Right renal cortex interstitium (tissue), 3 donors: ENCODE results near the gene RASA2. TPM values are rescaled to one million over a fixed set of nuclear protein-coding genes. Genes with fewer than 3 reads are reported as not detected.

ENCODE experiments used
- DNase-seq, 3 donors: peaks; one replicate each; pipeline ENCODE4 v3.0.0-alpha.2; 2013; ENCODE audit warnings: low read depth in 3 of 3, low spot score in 2 of 3
- polyA plus RNA-seq, 3 donors: library from polyadenylated mRNA; unstranded; fragments of 120-200 nt; gene quantifications; one replicate each; pipeline ENCODE4 v1.2.1, GENCODE V29; 2013; ENCODE audit not compliant: insufficient read length in 3 of 3

Gene RASA2
- polyA plus RNA-seq, 3 donors, result 18.6 to 20.6 (median 20.4) TPM

DNA sequence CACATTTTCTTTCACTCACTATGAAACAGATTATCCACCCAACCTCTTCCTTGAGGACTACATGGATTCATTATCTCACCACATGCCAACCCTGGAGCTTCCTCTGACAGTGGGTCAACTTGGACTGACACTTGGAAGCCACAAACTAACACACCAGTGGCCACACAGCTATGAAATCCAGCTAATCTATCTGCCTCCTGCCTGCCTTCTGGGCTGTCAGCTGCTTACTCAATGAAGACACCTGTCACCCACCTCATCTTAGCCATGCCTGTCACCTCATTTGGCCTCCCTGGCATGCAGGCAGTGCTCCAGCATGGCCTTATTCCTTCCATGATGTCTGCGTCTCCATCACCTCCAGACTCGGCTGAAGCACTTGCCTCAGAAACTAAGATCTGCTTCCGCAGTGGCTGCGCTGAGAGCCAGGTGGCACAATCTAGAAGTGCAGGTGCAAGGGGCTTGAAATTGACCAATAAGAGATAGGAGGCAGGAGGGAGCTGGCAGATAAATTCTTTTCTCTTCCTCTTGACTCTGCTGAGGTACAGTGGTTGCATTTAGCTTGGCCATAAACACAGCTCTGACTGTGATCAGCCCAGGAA lies 146.1 kb downstream of the RASA2 start:
- no peak for DNase-seq

GRCh38 chr3:141642215-141642614 lies 155.4 kb downstream of the RASA2 start:
- DNase-seq, result no peak

- DNase-seq, result no peak
These were observed 156.6 kb downstream of the RASA2 start for GRCh38 chr3:141643391-141643790.

- DNase-seq, result no peak
These were observed 157.0 kb downstream of the RASA2 start for GRCh38 chr3:141643796-141644195.

GRCh38 chr3:141644931-141645330 lies 158.1 kb downstream of the RASA2 start:
- no peak for DNase-seq

DNA sequence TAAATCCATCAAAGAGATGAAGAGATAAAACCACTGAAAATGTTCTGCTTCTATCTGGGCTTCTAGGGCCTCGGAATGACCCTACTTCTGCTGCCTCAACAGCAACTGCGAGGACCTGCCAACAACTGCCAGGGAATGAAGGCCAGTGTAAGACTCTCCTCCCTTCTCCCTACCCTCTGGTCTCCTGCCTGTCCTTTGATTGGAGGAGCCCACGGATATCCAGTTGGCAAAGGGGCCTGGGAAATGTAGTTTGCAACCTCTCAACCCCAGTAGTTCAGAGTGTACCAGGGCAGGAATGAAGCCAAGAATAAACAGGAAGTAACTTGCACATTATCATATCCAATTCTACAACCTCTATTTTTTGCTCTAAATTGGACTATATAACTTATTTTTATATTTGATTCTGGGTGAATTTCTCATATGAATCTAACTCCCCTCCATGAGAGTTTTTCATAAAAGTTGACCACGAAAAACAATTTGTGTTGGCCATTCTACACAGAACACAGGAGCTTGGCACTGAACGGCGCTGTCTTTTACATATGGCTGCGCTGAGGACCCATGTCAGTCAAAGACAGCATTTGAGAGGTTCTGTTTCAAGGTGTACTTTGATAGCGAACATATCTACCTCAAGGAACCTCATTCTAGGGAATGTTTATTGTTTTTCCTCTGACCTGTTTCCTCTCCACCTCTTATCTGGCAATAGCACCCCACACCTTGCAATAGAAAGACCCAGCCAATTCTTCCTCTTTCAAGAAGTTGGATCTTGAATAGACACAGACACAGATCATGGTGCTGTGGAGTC lies 160.1 kb downstream of the RASA2 start:
- no peak for DNase-seq

- no peak for DNase-seq
These were observed 160.7 kb downstream of the RASA2 start for GRCh38 chr3:141647562-141647915.

DNA sequence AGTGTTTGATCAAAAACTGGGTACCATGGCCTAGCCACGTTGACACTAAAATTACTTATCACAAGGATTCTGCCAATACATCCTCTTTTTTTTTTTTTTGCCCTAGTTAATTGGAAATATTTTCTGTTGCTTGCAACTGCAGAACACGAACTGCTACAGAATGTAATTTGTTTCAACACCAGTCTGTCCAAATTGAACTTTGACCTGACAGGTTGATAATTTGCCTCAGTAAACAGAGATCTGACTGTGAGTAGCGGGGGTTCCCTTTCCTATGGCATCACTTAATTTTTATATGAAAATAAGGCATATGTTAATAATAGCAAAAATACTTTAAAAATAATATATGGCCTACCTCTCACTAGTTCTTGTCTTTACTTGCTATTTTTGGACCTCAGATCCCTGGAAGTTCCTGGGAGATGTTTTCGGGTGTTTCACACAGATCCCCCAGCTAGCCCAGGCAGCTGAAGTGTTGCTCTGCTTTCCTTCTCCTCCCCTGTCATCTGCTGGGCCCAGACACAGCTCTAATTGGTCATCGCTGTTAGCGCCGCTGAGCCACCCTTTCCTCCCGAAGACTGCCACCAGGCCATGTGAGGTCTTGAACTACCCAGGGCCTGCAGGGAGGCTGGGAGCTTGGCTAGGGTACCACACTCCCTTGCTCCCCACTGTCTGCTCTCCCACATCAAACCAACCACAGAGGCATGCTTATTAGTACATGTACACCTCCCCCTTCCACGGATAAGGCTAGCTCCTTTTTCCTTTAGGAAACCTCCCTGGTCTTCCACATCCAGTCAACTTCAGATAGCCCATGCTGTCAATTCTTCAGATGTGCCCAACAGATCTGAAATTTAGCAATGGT lies 161.5 kb downstream of the RASA2 start:
- no peak for DNase-seq

- no peak for DNase-seq
These were observed 163.0 kb downstream of the RASA2 start for GRCh38 chr3:141649871-141650270.

DNA sequence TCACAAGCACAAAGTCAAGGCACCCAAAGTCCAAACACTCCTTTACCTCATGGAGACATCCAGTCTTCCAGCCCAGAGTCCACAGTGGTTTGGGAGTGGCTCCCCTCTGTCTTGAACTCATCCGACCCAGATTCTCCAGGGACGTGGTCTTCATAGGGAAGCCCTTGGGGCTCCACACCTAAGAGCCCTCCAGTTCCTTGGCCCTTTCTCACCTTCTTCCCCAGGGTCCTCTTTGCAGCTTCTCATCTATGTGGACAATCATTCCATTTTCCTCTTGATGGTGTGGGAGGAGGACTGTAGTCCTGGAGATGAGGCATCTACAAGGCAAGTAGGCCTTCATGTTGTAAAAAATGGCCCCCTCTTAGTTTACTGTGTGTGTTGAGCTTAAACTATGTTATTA lies 164.0 kb downstream of the RASA2 start:
- no peak for DNase-seq

- no peak for DNase-seq
These were observed 164.6 kb downstream of the RASA2 start for GRCh38 chr3:141651409-141651808.

GRCh38 chr3:141652349-141652748 lies 165.5 kb downstream of the RASA2 start:
- no peak for DNase-seq

GRCh38 chr3:141653847-141654246 lies 167.0 kb downstream of the RASA2 start:
- DNase-seq, result no peak

DNA sequence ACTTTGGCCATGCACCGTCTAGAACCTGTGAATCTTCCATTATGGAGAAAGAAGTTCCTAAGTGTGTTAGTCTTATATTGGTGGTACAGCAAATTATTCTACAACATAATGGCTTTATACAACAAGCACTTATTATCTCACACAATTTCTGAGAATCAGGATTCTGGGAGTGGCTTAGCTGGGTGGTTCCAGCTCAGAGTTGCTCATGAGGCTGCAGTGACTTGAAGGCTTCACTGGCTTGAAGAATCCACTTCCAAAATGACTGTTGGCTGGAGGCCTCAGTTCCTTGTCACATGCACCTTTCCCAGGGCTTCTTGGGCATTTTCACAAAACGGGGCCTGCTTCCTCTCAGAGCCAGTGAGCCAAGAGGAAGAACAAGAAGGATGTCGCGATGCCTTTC lies 169.0 kb downstream of the RASA2 start:
- no peak for DNase-seq

DNA sequence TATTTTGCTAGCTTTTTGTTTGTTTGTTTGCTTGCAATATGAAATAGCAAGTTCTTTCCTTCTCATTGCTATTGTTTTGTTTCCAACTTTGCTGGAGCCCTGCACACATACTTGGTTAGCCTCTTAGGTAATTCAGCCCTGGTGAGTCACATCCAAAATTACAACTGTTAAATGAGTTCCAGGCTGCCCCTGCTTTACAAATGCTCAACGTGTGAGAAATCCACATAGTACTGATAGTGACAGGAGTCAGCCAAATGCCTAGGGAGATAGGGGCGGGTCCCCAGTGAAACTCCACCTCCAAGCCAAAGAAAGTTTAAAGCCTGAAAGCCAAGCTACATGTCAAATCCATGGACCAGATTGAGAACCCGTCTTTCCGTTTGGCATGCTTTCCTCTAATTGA lies 169.9 kb downstream of the RASA2 start:
- DNase-seq, result no peak

GRCh38 chr3:141657516-141657915 lies 170.7 kb downstream of the RASA2 start:
- DNase-seq, result no peak

GRCh38 chr3:141659821-141660613 lies 173.2 kb downstream of the RASA2 start:
- DNase-seq, result no peak

DNA sequence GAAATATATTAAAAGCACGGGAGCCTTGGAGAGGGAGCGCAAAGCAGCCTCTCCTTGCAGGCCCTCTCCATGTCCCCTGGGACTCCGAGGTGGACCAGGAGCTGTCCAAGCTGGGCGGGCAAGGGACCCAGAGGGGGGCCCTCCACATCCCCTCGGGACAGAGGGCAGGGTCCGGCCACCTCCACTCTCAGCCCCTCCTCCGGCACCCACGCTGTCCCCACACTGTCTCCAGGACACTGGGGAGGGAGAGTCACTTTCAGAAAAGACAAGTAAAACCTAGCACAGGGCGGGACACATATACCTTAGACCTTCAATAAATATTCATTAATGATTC lies 173.8 kb downstream of the RASA2 start:
- no peak for DNase-seq

DNA sequence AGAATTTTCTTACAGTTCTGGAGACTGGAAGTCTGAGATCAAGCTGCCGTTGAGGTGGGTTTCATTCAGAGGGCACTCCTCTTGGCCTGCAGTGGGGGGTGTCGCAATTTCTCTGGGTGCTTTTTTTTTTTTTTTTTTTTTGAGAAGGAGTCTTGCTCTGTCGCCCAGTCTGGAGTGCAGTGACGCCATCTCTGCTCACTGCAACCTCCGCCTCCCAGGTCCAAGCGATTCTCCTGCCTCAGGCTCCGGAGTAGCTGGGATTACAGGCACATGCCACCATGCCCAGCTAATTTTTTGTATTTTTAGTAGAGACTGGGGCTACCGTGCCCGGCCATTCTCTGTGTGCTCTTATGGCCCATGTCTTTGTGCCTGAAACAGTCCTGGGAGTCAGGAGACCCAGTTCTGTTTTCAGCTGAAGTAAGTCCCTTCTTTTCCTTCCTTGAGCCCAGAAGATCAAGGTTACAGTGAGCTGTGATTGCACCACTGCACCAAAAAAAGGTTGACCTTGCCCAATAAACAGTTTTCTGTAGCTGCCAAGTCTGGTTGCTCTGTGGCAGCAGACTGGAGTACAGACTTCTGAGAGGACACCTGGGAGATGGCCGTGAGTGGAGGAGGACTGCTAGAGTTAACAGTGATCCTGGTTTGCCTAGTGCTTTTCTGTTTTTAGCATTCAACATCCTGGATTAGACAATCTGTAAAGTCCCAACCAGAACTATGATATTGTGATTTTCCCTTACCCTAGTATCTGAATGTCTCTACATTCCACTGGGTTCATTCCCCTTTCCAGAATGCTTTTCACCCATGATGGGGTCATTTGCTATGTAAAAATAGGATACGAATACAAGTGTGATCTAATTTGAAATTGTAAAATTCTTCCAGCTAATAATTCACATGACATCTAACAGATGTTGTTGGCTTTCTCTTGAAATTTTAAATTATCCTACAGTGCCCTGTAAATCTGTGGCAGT lies 174.7 kb downstream of the RASA2 start:
- no peak for DNase-seq

DNA sequence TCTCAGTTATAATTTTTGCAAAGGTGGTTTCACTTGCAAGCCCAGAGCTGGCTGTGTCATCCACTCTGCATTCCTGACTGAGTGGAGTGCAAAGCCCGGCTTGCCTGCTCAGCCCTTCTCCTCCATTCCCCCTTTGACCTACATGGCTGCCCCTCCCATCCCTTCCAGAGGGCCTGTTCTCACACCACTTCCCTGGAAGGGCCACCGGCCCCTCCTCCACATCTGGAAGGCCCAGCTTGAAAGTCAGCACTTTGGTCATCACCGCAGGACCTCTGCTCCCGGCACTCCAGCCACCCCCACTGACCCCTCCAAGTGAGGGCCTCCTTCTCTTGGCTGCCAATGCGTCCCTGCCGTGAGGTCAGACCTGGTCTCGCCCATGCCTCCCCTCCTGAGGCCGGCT lies 177.2 kb downstream of the RASA2 start:
- no peak for DNase-seq
